HK-2 (cell line): ENCODE results near the gene FBXO44.

ENCODE experiments used
- DNase-seq: peaks from one replicate; pipeline ENCODE4 v3.0.0-alpha.2; 2018; ENCODE audit not compliant: unreplicated experiment

The FBXO44 gene

GRCh38 chr1:11708554-11709350 is 54.1 kb downstream of the FBXO44 start:
- no peak for DNase-seq

GRCh38 chr1:11711490-11711889 is 56.8 kb downstream of the FBXO44 start:
- no peak for DNase-seq

GRCh38 chr1:11712285-11712684 is 57.6 kb downstream of the FBXO44 start:
- no peak for DNase-seq
